ENCODE measurements around the gene ERAP2. TPM values are rescaled to one million over a fixed set of nuclear protein-coding genes. Genes with fewer than 3 reads are reported as not detected.

ERAP2 gene
- total RNA-seq, 1 donor from 2014 or later: 1.5 TPM

GRCh38 chr5:96911139-96911538 is 34.8 kb downstream of the ERAP2 start:
- H3K36me3 Mint-ChIP-seq: no peaks in the 10 kb centered on the region
- no peak overlapping the region for H3K27ac Mint-ChIP-seq
- H3K27me3 Mint-ChIP-seq: no peaks in the 10 kb centered on the region
- TF ChIP-seq CTCF (conservative IDR thresholded peaks at IDR 0.05): no peak
- H3K4me1 Mint-ChIP-seq (ENCODE audit: unreplicated experiment): no peaks in the 10 kb centered on the region
- H3K9me3 Mint-ChIP-seq: no peaks in the 10 kb centered on the region
- no peak for DNase-seq (ENCODE audit: extremely low spot score, unreplicated experiment)
- no peak overlapping the region for H3K4me3 Mint-ChIP-seq

- no peak for TF ChIP-seq CTCF (conservative IDR thresholded peaks at IDR 0.05)
- Mint-ChIP-seq H3K36me3 (no peaks in the 10 kb centered on the region), H3K9me3 (no peaks in the 10 kb centered on the region), H3K27ac (no peak overlapping the region), H3K4me1 (ENCODE audit: unreplicated experiment) (no peaks in the 10 kb centered on the region), H3K27me3 (no peaks in the 10 kb centered on the region), H3K4me3 (no peak overlapping the region)
- DNase-seq (ENCODE audit: extremely low spot score, unreplicated experiment): no peak
Measured at GRCh38 chr5:96913233-96913632, 36.9 kb downstream of the ERAP2 start.

- TF ChIP-seq CTCF (conservative IDR thresholded peaks at IDR 0.05): no peak
- Mint-ChIP-seq H3K36me3 (peaks cover 5% of the 10 kb centered on the region), H3K9me3 (no peaks in the 10 kb centered on the region)
Measured at GRCh38 chr5:96919754-96920197, 43.5 kb downstream of the ERAP2 start.

GRCh38 chr5:96920744-96921355 is 44.5 kb downstream of the ERAP2 start:
- no peaks in the 10 kb centered on the region for H3K9me3 Mint-ChIP-seq
- no peak for DNase-seq (ENCODE audit: extremely low spot score, unreplicated experiment)
- H3K4me3 Mint-ChIP-seq: no peak overlapping the region
- H3K27ac Mint-ChIP-seq: no peak overlapping the region
- H3K4me1 Mint-ChIP-seq (ENCODE audit: unreplicated experiment): peaks cover 7% of the 10 kb centered on the region
- no peaks in the 10 kb centered on the region for H3K27me3 Mint-ChIP-seq
- TF ChIP-seq CTCF (conservative IDR thresholded peaks at IDR 0.05): no peak
- H3K36me3 Mint-ChIP-seq: peaks cover 5% of the 10 kb centered on the region

More at GRCh38 chr5:96919754-96920197, 43.5 kb downstream of the ERAP2 start:
- H3K4me3 Mint-ChIP-seq: no peak overlapping the region
- H3K27ac Mint-ChIP-seq: no peak overlapping the region
- no peaks in the 10 kb centered on the region for H3K27me3 Mint-ChIP-seq
- H3K4me1 Mint-ChIP-seq (ENCODE audit: unreplicated experiment): peaks cover 7% of the 10 kb centered on the region
- DNase-seq (ENCODE audit: extremely low spot score, unreplicated experiment): no peak

GRCh38 chr5:96922499-96923244 is 46.4 kb downstream of the ERAP2 start:
- Mint-ChIP-seq H3K36me3 (peaks cover 5% of the 10 kb centered on the region), H3K27me3 (no peaks in the 10 kb centered on the region), H3K9me3 (no peaks in the 10 kb centered on the region), H3K4me3 (no peak overlapping the region), H3K27ac (no peak overlapping the region), H3K4me1 (ENCODE audit: unreplicated experiment) (peaks cover 7% of the 10 kb centered on the region)
- DNase-seq (ENCODE audit: extremely low spot score, unreplicated experiment): no peak
- TF ChIP-seq CTCF (conservative IDR thresholded peaks at IDR 0.05): no peak
